Pancreas (tissue), 10 donors: ENCODE results near the gene RPTOR. TPM values are rescaled to one million over a fixed set of nuclear protein-coding genes. Genes with fewer than 3 reads are reported as not detected.

Experiments
- ATAC-seq, 4 donors: fragments of 200-7000 bp; cut with Tn5 transposase; one replicate each; pipeline versions ENCODE4 v1.8.0 to v1.9.1; 2020; ENCODE audit warnings: mild to moderate bottlenecking in 4 of 4, moderate library complexity in 4 of 4
- DNase-seq, 6 donors: peaks; one replicate each; pipeline ENCODE4 v3.0.0-alpha.2; 2020
- FAIRE-seq: peaks from 2 replicates; lab custom pipeline; 2012; peaks lifted over from hg19 to GRCh38; lab: Jason Lieb, UNC
- H3K27ac ChIP-seq, 4 donors: fragments of 200-600 bp; sonication (generic); 1 replicate in 3 of 4; 2 replicates in 1 of 4; pipeline versions ENCODE4 v1.5.0 to v1.8.0; 2020
- H3K27me3 ChIP-seq, 4 donors: fragments of 200-600 bp; one replicate each; pipeline ENCODE4 v1.8.0; 2021
- H3K36me3 ChIP-seq, 3 donors: fragments of 200-600 bp; sonication (generic) in 1 of 3; one replicate each; pipeline versions ENCODE4 v1.5.0 to v1.8.0; 2020 to 2021
- H3K4me1 ChIP-seq, 3 donors: fragments of 200-600 bp; one replicate each; pipeline ENCODE4 v1.8.0; 2021
- H3K4me3 ChIP-seq, 4 donors: fragments of 200-600 bp; sonication (generic) in 2 of 4; one replicate each; pipeline versions ENCODE4 v1.5.0 to v1.8.0; 2020 to 2021
- H3K9me3 ChIP-seq, 4 donors: fragments of 200-600 bp; one replicate each; pipeline ENCODE4 v1.8.0; 2021
- CTCF ChIP-seq, 4 donors: fragments of 200-600 bp; sonication (generic) in 3 of 4; IDR thresholded peaks; one replicate each; pipeline versions ENCODE4 v1.5.0 to v1.8.0; 2021; ENCODE audit warnings: antibody characterized with exemption in 4 of 4
- WGBS, 2 donors: extraction: QIAGEN DNeasy Blood & Tissue Kit; methylation state at CpG; one replicate each; pipeline ENCODE4 v1.1.7; 2013; 5-methylcytosine and 5-hydroxymethylcytosine counted together
- intact Hi-C, 3 donors: fragments of 100-400 bp; cut with DNase I; formaldehyde crosslinking; loops; one replicate each; pipeline versions ENCODE4 v1.11.1 to v1.14.2; 2022
- polyA plus RNA-seq, 2 donors: library from polyadenylated mRNA; stranded (reverse); fragments of 200-250 nt; gene quantifications; one replicate each; pipeline ENCODE4 v1.2.3, GENCODE V29; 2013
- total RNA-seq, 6 donors: library from RNA; stranded (reverse); fragmentation: NEBNext Ultra II Directional in 4 of 6; extraction: Animal tissue kit (Norgen Biotek cat#: 25700) in 4 of 6; gene quantifications; one replicate each; pipeline versions ENCODE4 v1.2.1 to v1.2.4, GENCODE V29; 2021 to 2023
- donor health status: healthy with polysubstance abuse.
- donor health status: DM: no; HTN: no; CAD: no; lungs with moderate emphysema.
- donor health status: DM: no; HTN: no; CAD: no.
- donor health status: control.
- donor health status: control.
- donor health status: Bipolar disorder and iron deficiency.
- donor health status: DM: yes; HTN: yes; CAD: no.
- donor health status: DM: no; HTN: no; CAD: no.
- donor health status: DM: no; HTN: no; CAD: no.
- donor health status: DM: yes; HTN: yes; CAD: no.

RPTOR gene
- total and polyA plus RNA-seq, 8 donors, result 5.0 to 18.9 (median 13.2) TPM

DNA sequence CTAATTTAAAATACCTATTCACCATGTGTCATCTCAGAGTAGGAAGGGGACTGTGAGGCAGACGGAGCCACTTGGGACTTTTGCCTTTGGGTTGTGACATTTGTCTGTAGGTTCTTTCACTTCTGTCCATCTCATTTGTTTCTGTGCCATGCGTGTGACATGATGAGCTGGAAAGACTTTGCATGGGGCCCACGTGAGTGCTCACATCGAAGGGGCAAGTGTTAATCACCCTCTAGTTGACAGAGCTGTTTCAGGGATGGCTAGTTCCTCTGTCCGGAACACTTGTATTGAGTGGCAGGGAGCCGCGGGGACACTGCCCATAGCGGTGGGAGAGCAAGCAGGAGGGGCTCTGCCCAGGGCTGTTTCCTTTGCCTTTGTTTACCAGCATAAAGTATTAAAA lies 112.0 kb downstream of the RPTOR start:
- Histone ChIP-seq H3K9me3 (no peaks in the 10 kb centered on the region), H3K27ac (no peak overlapping the region), H3K4me1 (no peaks in the 10 kb centered on the region), H3K4me3 (no peak overlapping the region), H3K27me3 (no peaks in the 10 kb centered on the region), H3K36me3 (no peaks in the 10 kb centered on the region)
- no peak for TF ChIP-seq CTCF (IDR thresholded peaks at IDR 0.05)
- DNase-seq (no peak), FAIRE-seq (no peak), ATAC-seq (no peak)
- intact Hi-C loops, result loop anchor here in 1 of 3 donors (10.0 kb wide), 1 partner anchor 62 kb away; no protein-coding TSS in a partner anchor
- WGBS, 2 donors, result 78 to 80% methylated on average over 8 of the region's 8 CpGs

DNA sequence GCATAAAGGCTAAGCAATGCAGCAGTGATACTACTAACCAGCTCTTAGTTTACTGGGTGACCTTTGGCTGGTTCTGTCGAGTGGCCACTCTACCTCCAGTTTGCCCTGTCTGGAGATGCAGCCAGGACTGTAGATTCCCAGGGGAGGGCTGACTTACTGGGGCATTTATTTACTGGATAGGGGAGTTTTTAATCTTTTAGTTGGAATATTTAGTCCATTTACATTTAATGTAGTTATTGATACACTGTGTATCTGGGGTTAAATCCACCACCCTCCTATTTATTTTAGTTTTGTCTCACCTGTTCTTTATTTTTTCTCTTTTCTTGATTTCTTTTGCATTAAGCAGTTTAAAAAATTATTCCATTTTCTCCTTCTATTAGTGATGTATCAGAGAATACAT lies 112.9 kb downstream of the RPTOR start:
- 93 to 96% methylated on average over 1 of the region's 1 CpG for WGBS, 2 donors
- no peak for FAIRE-seq
- no peak for ATAC-seq

DNA sequence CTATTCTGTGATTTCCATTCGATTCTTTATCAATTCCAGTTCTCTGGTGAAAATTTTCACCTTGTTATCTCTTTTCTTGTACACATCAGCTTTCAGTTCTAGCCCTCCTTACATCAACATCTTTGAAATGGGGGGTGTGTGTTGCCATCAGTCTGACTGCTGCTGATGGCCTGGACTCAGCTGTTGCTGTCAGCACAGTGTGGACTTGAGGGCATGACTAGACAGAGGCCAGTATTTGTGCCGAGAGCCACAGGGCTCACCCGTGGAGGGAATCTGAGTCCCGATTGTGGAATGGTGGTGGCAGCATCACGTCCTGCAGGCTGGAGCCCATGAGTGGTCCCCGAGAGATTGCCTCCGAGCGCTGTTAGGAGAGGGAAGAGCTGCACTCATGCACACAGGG lies 114.2 kb downstream of the RPTOR start:
- 91 to 97% methylated on average over 8 of the region's 8 CpGs for WGBS, 2 donors
- ATAC-seq (no peak), FAIRE-seq (no peak), DNase-seq (no peak)
- Histone ChIP-seq H3K27ac (no peak overlapping the region), H3K36me3 (no peaks in the 10 kb centered on the region), H3K27me3 (no peaks in the 10 kb centered on the region), H3K4me3 (no peak overlapping the region), H3K9me3 (no peaks in the 10 kb centered on the region), H3K4me1 (no peaks in the 10 kb centered on the region)
- TF ChIP-seq CTCF (IDR thresholded peaks at IDR 0.05), result no peak
- intact Hi-C loops, result loop anchor here in 1 of 3 donors (10.0 kb wide), 1 partner anchor 64 kb away; no protein-coding TSS in a partner anchor

More for the DNA sequence above, 112.9 kb downstream of the RPTOR start:
- TF ChIP-seq CTCF (IDR thresholded peaks at IDR 0.05), result no peak
- Histone ChIP-seq H3K36me3 (no peaks in the 10 kb centered on the region), H3K4me1 (no peaks in the 10 kb centered on the region), H3K27me3 (no peaks in the 10 kb centered on the region), H3K4me3 (no peak overlapping the region), H3K9me3 (no peaks in the 10 kb centered on the region), H3K27ac (no peak overlapping the region)
- no peak for DNase-seq
- intact Hi-C loops, result loop anchor here in 1 of 3 donors (10.0 kb wide), 1 partner anchor 63 kb away; no protein-coding TSS in a partner anchor

- FAIRE-seq, result no peak
- intact Hi-C loops, result loop anchor here in 1 of 3 donors (10.0 kb wide), 1 partner anchor 65 kb away; no protein-coding TSS in a partner anchor
These were observed 115.0 kb downstream of the RPTOR start for GRCh38 chr17:80659651-80660050.

More at GRCh38 chr17:80659651-80660050, 115.0 kb downstream of the RPTOR start:
- no peak overlapping the region for H3K27ac ChIP-seq
- WGBS, 2 donors, result 97 to 99% methylated on average over 12 of the region's 12 CpGs
- H3K4me1 ChIP-seq, result no peaks in the 10 kb centered on the region
- no peak overlapping the region for H3K4me3 ChIP-seq
- H3K9me3 ChIP-seq, result no peaks in the 10 kb centered on the region
- no peaks in the 10 kb centered on the region for H3K27me3 ChIP-seq
- DNase-seq, result no peak
- no peaks in the 10 kb centered on the region for H3K36me3 ChIP-seq
- ATAC-seq, result no peak
- TF ChIP-seq CTCF (IDR thresholded peaks at IDR 0.05), result no peak
